D341Med (cell line): ENCODE results near the gene CASP9.

Experiments used
- DNase-seq: peaks from one replicate; pipeline ENCODE4 v3.0.0; 2012; ENCODE audit warnings: low spot score

Gene CASP9

GRCh38 chr1:15524021-15524282, at the start of gene CASP9:
TSS of gene CASP9 (minus strand) at chr1:15524215. CDS start at chr1:15524200, 15 bp downstream.
- DNase-seq, result no peak

DNA sequence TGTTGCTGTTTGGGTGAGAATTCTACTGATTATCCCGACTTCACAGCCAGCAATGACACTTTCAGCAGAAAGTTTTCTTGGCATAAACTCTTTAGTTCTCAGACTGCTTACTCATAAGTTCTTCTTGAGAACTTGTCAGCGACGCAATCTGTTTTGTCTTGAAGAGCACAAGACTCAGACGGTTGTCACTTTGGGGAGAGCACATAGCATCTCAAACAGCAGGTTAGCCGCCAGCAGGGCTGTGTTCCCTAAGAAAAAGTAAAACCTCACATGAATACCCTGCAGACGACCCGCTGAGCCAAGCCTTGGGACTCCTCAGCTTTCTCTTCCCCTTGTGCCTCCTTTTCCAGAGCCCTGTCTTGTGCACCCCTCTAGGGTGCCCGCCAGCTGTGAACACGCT, 49.5 kb upstream of the CASP9 start:
- DNase-seq, result no peak

- DNase-seq, result no peak
These were observed 47.3 kb upstream of the CASP9 start for GRCh38 chr1:15571266-15571665.

- no peak for DNase-seq
These were observed 46.8 kb upstream of the CASP9 start for GRCh38 chr1:15570861-15571260.

DNA sequence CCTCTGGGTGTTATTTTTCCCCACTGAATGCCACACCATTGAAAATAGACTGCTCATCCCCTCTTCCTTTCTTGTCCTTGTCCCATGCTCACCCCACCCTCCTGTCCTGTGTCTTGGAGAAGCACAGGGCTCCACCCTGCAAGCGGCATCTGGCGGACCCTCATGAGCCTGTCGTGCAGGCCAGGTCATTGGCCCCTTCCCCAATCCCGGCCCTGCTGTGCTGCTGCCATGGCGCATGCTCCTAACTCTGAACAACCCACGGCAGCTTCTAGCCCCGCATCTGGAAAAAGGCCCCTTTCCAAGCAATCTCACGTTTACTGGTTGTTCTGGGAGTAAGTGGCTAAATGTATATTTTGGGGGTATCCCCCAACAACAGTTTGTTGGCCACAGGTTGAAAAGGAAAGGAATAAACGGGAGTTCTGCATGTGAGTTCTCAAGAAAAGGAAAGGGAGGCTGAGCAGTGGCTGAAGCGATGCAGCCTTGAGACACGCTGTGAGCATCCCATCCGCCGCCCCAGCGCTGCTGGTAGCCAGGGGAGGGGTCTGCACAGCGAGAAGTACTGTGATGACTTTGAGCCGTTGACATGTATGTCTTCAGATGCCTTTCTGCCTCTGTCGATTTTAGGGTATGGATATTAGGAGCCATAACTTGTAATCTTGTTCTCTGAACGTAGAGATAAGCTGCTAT, 44.5 kb upstream of the CASP9 start:
- no peak for DNase-seq

DNA sequence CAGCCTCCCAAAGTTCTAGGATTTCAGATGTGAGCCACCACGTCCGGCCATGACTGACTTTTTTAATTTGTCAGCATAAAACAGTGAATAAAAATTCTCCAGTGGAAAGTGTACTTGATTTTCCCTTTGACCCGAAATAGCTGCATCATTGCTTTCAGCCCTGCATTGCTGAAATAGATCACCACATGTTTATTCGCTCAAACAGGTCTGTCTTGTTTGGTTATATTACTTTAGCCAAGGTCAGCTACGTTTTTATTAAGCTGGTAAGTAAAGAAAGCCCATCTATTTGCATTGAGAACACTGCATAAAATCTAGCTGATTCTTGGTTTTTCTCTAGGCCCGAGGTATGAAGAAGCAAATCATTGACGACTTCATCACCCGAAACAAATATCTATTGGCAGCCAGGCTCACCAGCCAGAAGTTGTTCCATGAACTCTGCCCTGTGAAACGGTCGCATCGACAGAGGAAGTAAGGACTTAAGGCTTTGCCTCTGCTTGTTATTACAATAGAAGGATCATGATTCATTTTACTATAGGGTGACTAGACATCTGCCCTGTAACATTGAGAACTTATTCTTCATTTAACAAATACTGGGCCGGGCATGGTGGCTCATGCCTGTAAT, 35.3 kb upstream of the CASP9 start:
- no peak for DNase-seq

GRCh38 chr1:15558516-15558915, 34.5 kb upstream of the CASP9 start:
- no peak for DNase-seq

DNA sequence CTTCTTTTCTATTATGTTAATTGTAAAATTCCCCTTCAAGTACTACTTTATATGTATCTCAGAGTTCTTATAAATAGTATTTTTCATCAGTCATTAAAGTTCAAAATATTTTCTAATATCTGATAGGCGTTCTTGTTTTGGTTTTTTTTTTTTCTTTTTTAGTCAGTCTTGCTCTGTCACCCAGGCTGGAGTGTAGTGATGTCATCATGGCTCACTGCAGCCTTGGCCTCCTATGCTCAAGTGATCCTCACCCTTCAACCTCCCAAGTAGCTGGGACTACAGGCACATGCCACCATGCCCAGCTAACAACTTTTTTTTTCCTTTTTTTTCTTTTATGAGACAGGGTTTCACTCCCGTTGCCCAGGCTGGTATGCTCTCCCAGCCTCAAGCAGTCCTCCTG, 33.6 kb upstream of the CASP9 start:
- no peak for DNase-seq

- DNase-seq, result no peak
These were observed 33.0 kb upstream of the CASP9 start for GRCh38 chr1:15557008-15557407.

DNA sequence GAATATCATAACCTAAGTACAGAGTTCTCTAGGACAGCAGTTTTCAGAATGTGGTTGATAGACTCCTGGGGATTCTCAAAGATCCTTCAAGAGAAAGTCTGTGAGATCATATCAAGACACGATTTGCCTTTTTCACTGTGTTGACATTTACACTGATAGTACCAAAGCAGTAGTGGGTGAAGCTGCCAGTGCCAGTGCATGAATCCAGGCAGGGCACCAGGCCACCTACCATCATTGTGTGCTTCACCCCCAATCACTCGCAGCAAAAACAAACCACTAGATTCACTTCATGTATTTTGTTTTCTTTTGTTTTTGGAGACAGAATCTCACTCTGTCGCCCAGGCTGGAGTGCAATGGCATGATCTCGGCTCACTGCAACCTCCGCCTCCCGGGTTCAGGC, 26.6 kb upstream of the CASP9 start:
- DNase-seq, result no peak

GRCh38 chr1:15546641-15547040, 22.6 kb upstream of the CASP9 start:
- no peak for DNase-seq

GRCh38 chr1:15543589-15544568, 19.9 kb upstream of the CASP9 start:
- no peak for DNase-seq

DNA sequence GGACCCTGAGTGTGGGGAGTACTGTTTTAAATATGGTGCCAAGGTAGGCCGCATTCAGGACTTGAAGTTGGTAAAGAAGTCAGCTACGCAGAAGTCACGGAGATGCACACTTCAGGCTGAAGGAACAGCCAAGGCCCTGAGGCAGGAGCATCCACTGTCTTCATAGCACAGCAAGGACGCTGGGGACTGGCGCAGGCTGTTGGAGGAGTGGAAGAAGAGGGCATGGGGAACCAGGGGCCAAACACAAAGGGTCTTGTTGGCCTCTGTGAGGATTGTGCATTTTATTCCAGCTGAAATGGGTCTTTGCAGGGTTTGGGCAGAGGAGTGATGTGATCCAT, 19.2 kb upstream of the CASP9 start:
- DNase-seq, result no peak

- no peak for DNase-seq
These were observed 18.6 kb upstream of the CASP9 start for GRCh38 chr1:15542388-15543250.

DNA sequence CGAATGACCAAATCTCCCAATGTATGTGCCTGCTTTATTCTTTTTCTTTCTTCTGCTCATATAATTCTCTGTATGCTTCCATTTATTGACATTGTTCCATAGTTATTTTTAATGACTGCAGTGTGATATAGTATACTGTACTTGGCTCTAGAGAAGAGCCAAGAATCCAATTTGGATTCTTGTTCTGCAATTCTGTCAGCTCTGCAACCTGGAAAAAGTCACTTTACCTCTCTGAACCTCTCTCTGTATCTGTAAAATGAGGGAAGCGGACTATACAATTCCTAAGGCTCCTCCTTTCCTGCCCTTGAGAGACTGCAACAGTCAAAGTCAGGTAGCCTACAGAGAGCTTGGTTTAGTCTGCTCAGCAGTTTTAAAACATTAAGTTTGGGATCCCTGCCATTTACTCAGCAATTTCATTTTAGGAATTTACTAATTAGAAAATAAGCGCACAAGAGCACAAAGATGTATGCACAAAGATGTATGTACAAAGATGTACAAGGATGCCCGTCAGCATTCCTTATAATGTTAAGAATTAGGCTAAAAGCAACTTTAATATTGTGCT, 17.3 kb upstream of the CASP9 start:
- no peak for DNase-seq

GRCh38 chr1:15540186-15540585, 16.2 kb upstream of the CASP9 start:
- DNase-seq, result no peak

- no peak for DNase-seq
These were observed 14.8 kb upstream of the CASP9 start for GRCh38 chr1:15538771-15539170.

GRCh38 chr1:15531682-15532081, 7.7 kb upstream of the CASP9 start:
- DNase-seq, result no peak

DNA sequence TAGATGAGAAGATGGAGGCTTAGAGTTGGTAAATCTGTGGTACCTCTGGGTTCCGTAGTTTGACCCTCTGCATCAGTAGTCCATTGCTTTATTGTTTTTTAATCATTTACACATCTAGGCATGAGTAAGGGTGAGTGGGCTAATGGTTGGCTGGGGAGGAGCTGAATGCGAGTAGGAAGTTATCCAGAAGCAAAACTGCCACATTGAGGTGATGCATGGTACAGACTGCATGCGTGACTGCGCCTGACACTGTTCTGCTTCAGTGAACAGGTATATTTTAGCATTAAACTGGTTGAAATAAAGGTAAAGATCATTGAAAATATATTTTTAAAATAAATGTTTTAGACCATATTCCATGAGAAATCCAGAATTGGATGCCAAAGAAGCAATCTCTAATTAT, 7.0 kb upstream of the CASP9 start:
- DNase-seq, result no peak

- DNase-seq, result peak; percentile 88
These were observed 2.7 kb upstream of the CASP9 start, which contains the start of gene DNAJC16 for GRCh38 chr1:15526490-15527339. TSS of gene DNAJC16 (plus strand) at chr1:15526848. CDS start at chr1:15529106, 2,258 bp downstream.

DNA sequence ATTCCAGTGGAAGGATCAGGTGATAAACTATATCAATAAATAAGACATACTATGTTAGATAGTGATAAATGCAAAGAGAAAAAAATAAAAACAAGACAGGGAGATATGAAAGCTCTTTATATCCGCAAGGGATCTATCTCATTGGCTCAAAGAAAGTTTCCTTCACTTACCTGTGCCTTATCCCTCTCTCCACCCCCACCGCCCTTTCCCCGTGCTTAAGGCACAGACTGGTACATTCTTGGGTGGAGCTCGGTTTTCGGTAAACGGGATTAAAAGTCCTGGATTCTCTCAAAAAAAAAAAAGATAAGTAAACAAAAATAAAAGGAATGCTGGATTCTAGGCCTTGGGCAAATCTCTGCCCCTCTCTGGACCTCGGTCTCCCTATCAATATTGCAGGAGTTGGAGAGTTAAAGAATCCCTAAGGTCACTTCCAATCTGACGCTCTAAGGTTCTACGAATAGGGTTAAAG, 2.0 kb upstream of the CASP9 start:
- no peak for DNase-seq
